ENCODE results near the gene BSN.
"Not testable (repeated sequence)": the region's sequence is repeated elsewhere in the genome, so short reads cannot be mapped to it uniquely, and the experiment has no call there.

Gene BSN

GRCh38 chr3:49535971-49536874 lies 18.1 kb upstream of the BSN start:
- DNase-seq, result no peak

GRCh38 chr3:49536875-49537533 lies 17.3 kb upstream of the BSN start:
- DNase-seq, result no peak

GRCh38 chr3:49539659-49540560 lies 14.4 kb upstream of the BSN start:
- peak; percentile 95 for DNase-seq

DNA sequence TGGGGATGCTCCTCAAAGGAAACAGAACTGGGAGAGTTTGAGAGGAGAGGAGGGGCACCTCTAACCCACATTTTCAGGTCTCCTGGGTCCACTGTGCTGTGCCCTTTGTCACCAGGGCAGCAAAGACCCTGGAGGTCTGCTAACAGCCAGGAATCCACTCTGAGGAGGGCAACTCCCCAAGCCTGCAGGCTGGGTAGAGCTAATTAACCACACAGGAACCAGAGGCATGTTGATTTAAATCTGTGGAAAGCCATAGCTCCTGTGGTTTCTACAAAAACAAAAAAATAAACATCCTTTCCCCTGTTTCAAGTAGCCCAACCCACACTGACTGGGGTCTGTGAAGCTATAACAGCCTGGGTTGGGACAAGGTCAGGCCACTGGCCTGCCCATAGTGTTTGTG lies 2.2 kb upstream of the BSN start:
- DNase-seq, result no peak

- no peak for DNase-seq
Observed at GRCh38 chr3:49553324-49553691, 969 bp upstream of the BSN start.

DNA sequence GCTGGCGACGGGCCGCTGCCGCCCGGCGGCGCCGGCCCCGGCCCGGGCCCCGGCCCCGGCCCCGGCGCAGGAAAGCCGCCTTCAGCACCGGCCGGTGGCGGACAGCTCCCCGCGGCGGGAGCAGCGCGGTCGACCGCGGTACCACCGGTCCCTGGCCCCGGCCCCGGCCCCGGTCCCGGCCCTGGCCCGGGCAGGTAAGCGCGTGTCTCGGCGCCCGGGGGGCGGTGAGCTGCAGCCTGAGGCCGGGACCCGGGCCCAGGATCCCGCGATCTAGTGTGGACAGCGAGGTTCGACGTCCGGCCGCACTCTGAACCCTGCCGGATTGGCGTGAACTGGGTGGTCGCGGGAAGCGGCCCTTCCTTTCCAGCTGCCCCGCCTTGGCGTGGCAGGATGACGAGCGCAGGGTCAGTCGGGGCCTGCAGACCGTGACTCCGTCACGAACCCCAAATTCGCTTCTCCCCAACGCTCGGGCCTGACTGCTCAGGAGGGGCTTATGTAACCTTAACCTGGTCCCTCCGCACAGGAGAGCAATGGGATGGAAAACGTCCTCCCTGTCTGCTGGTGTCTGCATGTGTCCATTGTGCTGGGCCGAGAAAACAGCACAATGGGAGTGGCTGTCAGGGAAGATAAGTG lies 472 bp downstream of the BSN start:
- no peak for DNase-seq

- no peak for DNase-seq
Observed at GRCh38 chr3:49556500-49557275, 2.4 kb downstream of the BSN start.

- no peak for DNase-seq
Observed at GRCh38 chr3:49563040-49563578, 8.8 kb downstream of the BSN start.

- DNase-seq, result no peak
Observed at GRCh38 chr3:49563766-49564165, 9.5 kb downstream of the BSN start.

DNA sequence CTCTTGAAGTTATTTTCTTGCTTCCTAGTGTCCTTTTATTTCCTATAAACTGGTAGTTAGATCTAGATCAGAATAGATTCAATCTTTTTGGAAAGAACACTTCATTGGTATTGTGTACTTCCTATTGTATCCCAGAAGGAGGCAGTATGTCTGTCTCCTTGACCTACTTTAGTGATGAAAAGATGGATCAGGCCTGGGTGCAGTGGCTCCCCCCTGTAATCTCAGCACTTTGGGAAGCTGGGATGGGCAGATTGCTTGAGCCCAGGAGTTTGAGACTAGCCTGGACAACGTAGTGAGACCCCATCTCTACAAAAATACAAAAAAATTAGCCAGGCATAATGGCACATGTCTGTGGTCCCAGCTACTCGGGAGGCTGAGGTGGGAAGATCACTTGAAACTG lies 12.0 kb downstream of the BSN start:
- no peak for DNase-seq

GRCh38 chr3:49567406-49567805 lies 13.1 kb downstream of the BSN start:
- DNase-seq, result no peak

- no peak for DNase-seq
Observed at GRCh38 chr3:49568965-49569364, 14.7 kb downstream of the BSN start.

DNA sequence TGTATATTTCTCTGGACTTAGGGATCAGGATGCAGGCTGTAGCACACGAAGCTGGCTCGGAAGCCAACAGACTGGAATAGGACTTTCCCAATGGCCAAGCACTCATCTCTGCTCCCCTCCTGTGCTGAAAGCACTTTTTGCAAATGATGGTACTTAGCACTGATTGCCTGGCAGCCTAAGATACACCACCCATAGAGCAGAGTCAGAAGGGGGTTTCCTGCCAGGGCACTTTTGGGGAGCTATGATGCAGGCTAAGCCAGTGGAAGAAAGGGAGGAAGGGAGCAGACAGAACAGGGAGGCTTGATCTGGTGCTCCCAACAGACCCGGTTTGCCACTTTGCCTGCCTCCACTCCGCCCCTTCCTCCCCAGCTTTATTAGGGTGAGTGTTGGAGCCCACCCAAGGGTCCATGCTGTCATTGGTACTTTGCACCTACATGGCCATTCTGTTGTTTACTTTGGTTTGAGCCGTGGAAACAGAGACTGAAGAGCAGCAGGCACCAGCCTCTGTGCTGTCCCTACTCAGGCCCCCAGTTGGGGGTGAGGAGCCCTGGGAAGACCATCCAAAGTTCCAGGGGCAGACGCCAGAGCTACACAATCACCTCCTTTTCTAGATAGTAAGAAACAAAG lies 15.9 kb downstream of the BSN start:
- no peak for DNase-seq

- no peak for DNase-seq
Observed at GRCh38 chr3:49582177-49582576, 27.9 kb downstream of the BSN start.

DNA sequence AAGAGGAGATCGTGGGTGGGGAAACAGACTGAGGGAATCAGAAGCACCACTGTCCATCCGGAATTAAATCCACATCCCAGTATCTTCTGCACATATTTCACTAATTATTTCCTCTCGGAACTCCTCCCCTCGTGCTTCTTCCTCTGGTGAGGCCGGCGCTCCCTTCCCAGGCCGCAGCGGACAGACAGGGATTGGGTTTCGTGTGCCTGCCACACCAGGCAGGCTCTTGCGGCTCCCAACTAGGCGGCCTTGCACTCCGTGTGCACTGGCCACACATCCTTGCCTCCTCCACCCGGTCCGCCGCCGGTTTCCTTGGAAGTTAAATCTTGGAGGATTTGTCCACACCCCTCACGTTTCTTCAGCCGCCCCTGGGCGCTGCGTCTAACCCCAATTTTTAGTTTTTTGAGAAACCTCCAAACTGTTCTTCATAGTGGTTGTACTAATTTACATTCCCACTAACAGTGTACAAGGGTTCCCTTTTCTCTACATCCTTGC lies 31.0 kb downstream of the BSN start:
- not testable (repeated sequence) for DNase-seq

DNA sequence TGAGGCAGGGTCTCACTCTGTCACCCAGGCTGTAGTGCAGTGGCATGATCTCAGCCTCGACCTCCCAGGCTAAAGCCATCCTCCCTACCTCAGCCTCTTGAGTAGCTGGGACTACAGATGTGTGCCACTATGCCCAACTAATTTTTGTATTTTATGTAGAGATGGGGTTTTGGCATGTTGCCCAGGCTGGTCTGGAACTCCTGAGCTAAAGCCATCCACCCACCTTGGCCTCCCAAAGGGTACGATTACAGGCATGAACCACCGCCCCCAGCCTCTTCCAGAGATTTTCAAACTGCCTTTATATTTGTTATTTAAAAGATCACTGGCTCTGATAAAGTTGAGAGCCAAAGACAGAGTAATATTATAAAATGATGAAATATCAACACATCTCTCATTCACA lies 37.3 kb downstream of the BSN start:
- no peak for DNase-seq

DNA sequence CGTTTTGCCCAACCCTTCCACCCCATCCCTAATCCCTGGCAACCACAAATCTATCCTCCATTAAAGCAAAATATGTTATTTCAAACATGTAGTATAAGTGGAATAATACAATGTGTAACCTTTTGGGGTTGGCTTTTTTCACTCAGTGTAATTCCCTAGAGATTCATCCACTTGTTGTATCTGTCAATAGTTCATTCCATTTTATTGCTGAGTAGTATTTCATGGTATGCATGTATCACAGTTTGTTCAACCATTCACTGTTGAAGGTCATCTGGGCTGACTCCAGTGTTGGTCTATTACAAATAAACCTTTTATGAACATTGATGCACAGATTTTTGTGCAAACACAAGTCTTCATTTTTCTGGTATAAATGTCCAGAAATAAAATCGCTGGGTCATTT lies 38.8 kb downstream of the BSN start:
- DNase-seq, result no peak

DNA sequence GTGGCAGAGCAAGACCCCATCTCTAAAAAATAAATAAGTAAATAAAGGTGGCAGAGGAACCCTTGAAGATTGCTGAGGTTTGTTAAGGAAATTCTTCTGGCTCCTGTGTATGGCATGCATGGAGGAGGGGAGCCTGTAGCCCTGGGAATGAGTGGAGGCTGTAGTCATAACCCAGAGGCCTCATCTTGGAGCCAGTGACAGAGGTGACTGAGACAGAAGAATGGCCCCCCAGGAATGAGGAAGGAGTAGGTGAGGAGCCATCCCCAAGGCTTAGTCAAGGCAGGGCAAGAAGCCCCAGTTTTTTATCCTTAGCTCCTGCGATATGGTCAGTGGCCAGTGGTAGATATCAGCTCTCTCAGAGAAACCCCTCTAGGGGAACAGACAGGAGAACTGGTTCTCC lies 46.5 kb downstream of the BSN start:
- no peak for DNase-seq

- no peak for DNase-seq
Observed at GRCh38 chr3:49601358-49602048, 47.2 kb downstream of the BSN start.

GRCh38 chr3:49602049-49602554 lies 47.8 kb downstream of the BSN start:
- DNase-seq, result no peak

Data from KG1 (cell line).